T47D (cell line): ENCODE measurements around the gene NOC4L.

Experiments used
- DNase-seq, 2 experiments: peaks; one replicate each; pipeline versions ENCODE4 v3.0.0 to v3.0.0-alpha.2; 2011 to 2012; ENCODE audit warnings: low read depth in 1 of 2, low spot score in 1 of 2
- JUND ChIP-seq: IDR thresholded peaks from 2 replicates; pipeline ENCODE4 v1.6.1; 2012; ENCODE audit warnings: low read depth
- in situ Hi-C: cut with HindIII; loops from 2 replicates; pipeline ENCODE4 v1.10.0; 2016; ENCODE audit warnings: low sequenced_read_pairs, low pct_unique_long_range_greater_than_20kb

Gene NOC4L

GRCh38 chr12:132180648-132181546 lies 36.6 kb downstream of the NOC4L start:
- no peak for TF ChIP-seq JUND
- no peak for DNase-seq
- in situ Hi-C loops: no loop called here

DNA sequence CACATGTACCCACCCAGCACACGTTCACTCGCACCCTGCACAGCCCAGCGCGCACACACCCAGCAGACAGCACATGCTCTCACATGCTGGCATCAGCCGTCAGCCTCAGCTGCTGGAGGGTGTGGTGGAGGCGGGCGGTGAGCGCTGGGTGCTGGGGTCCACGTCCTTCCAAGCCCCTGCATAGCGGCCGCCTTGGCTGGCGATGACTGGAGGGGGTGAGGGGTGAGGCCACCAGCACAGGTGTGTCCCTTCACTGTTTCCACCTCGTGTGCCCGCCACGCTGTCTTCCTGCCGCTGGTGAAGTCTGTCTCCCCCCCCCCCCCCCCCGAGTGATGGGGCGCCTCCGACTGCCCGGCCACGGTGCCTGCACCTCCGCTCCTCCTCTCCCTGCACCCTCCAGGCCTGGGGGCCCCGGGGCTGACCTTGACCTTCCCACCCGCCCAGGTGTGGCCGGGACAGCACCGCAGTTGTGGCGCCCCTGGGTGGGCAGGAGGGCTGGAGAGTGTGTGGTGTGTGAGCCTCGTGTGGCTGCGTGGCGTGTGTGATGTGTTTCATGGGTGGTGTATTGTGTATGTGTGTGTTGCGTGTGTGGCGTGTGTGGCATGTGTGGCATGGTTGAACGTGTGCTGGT lies 37.4 kb downstream of the NOC4L start:
- TF ChIP-seq JUND: no peak
- no peak for DNase-seq
- in situ Hi-C loops: no loop called here

DNA sequence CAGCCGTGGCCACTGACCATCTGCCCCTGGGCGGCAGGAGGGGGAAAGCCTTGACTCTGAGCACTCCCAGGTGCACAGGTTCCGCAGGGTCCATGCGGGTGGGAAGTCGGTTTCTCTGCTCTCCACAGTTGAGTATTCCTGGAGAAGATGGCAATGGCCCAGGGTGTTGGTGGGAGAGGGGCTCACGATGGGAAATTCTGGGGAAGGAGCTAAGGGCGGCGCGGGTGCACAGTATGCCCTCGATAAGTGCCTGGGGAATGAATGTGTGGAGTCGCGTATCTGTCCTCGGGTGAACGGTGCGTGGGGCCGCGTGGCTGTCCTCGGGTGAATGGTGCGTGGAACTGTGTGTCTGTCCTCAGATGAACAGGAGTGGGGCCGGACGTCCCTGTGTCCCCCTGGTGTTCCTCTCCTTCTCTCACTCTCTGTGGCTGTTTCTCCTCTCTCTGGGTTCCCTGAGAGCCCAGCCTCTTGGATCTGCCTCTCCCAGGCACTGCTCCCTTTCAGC lies 38.0 kb downstream of the NOC4L start:
- TF ChIP-seq JUND: no peak
- DNase-seq: no peak
- in situ Hi-C loops: no loop called here

DNA sequence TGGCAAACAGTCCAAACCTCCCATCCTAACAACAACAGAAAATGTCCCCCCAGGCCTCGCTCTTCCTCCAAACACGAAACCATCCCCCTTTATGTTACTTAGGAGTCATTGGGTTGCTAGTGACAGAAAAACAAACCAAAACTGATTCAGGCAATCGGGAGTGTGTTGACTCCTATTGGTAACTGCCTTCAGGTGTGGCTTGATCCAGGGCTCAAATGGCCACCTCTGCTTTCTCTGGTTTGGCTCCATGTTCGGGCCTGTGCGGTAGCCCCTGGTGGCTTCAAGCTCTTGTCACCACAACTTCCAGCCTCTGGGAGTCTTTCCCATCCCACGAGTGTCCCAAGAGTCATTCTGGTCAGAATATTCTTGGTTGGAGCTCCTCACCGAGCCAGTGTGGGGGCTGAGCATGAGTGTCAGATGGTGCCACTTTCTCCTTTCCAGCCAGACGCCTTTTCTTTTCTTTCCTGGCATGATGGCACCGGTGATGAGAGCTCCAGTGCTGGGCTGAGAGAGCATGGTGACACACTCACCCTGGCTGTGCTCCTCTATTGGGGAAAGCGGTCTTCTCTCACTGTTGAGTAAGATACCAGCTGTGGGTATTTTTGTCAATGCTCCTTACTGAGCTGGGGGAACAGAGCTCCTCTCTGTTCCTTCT lies 38.6 kb downstream of the NOC4L start:
- in situ Hi-C loops: no loop called here

GRCh38 chr12:132185705-132186104 lies 41.4 kb downstream of the NOC4L start:
- DNase-seq: no peak
- TF ChIP-seq JUND: no peak
- in situ Hi-C loops: no loop called here

More for the DNA sequence above, 38.6 kb downstream of the NOC4L start:
- no peak for DNase-seq
- TF ChIP-seq JUND: no peak

DNA sequence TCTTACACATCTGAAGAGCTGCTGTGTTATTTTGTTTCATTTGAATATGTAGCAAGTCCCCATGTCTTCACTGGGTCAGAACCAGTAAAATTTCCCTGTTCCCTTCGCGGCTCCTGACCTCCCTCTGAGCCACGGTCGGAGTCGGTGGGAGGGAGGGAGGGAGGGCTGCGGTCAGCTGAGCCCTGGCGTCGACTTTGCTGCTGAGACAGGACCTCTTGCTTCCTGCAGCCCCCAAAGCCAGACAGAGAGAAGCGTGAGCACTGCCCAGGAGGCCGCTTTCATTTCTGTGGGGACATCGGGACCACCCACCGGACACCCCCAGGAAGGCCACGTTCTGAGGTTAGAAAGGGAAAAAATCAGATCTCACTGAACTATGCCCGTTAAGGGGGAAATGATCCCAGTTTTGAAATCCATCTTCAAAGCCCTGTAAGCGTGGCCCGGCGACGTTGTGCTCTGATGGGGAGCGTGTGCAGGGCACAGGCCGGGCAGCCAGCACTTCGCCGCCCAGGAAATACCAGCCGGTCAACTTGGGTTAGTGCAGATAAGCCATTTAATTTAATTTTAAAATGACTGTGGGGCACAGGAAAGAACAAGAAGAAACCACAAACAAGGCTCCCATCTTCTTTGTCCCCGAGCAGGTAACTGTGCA lies 42.1 kb downstream of the NOC4L start:
- in situ Hi-C loops: no loop called here
- TF ChIP-seq JUND: no peak
- no peak for DNase-seq

DNA sequence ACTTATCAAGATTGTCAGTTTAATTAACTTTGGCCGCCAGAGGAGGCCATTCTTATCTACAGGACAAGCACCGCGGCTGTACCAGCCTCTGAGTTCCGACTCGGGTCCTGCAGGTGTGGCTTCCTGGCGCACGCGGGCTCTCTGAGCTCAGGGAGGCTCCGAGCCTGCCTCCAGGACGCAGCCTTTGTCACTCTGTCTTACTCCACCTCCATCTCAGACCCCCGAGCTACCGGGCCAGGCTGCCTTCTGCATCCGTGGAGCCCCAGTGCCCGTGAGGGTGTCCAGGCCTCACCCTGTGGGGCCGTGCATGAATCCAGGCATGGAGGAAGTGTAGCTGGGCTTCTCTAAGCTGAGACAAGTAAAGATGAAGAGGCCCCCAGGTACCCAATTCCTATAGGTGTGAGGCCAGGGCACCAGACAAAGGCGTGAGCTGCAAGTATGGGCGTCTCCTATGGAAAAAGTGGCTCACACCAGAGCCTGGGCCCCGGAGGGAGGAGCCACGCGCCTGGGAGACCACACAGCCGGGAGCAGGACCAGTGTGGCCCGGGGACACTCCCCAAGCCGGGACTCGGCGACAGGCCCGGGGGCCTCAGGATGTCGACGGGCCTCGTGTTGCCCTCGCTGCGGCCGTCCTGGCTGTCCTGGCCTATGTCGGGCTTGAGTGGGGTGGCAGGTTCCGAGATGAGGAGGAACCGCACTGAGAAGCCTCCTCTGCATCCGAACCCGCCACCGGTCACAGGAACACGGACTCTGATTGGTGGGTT lies 42.8 kb downstream of the NOC4L start:
- in situ Hi-C loops: no loop called here
- TF ChIP-seq JUND: no peak
- no peak for DNase-seq

DNA sequence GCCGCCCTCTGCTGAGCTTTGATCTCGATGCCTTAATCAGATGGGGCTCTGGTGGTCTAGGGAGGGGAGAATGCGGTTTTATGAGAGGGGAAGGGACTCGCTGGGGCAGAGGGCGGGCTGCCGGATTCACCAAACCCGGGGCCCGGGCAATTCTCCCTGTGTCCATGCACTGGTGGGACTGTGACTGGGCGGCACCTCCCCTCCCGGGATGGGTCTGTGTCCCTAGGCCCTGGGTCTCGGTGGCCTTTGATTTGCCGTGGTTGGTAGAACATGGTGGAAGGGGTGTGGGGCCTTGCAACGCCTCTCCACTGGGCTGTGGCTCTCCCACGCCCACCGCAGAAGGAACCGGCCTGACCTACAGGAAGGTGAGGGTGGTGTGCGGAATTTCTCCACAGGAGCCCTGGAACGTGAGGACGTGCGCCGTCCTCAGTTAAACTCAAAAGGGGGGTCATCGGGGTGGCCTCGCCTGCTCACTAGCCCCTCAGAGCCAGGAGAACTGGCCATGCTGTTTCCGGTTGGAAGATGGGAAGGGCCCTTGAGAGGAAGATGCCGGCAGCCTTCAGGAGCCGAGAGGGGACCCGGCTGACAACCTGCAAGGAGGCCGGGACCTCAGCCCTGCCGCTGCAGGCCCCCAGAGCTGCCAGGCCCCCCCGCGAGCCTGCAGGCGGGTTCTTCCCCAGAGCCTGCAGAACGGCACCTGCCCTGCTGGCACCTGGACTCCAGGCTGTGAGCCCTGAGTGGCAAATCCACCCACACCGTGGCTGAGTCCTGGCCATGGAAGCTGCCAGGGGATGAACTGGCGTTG lies 43.6 kb downstream of the NOC4L start:
- no peak for DNase-seq
- in situ Hi-C loops: no loop called here
- no peak for TF ChIP-seq JUND

DNA sequence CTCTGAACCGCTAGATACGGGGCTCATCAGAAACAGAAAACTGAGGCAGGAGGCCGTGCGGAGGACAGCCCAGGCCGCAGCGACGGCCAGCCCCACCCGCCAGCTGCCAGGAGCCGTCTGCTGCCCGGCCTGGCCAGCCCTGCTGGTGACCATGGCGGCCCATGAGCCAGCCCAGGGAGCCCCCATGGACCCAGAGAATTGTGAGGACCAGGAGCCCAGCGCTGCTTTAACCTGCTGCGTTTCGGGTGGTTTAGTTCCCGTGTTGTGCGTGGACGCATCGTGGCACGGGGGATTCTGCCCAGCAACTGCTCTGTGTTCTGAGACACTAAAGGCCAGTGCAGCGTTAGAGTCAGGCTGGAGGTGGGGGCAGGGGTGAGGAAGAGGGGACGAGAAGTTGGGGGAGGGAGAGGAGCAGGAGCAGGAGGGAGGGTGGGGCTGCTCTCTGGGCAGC lies 44.2 kb downstream of the NOC4L start:
- in situ Hi-C loops: no loop called here
- no peak for TF ChIP-seq JUND
- no peak for DNase-seq

- no peak for TF ChIP-seq JUND
- in situ Hi-C loops: no loop called here
- DNase-seq: no peak
Measured at GRCh38 chr12:132188916-132189325, 44.7 kb downstream of the NOC4L start.
